Epithelial cell of esophagus (primary cell): Measurements from ENCODE around the gene GINS2.

Experiments
- DNase-seq: peaks from one replicate; pipeline ENCODE4 v3.0.0; 2010; ENCODE audit warnings: low read depth
- H3K4me3 ChIP-seq: 2 replicates; pipeline ENCODE4 v1.5.1; 2011; ENCODE audit warnings: mild to moderate bottlenecking, low read length, control low read depth
- TF ChIP-seq, protein P1 (sequence below): IDR thresholded peaks from 2 replicates; pipeline ENCODE4 v1.5.1; 2011; ENCODE audit warnings: low read depth, mild to moderate bottlenecking, low read length, control low read depth, inconsistent platforms; ENCODE audit not compliant: insufficient read depth; ENCODE audit errors: missing control alignments

GINS2 gene

GRCh38 chr16:85695196-85696128 lies 6.7 kb upstream of the GINS2 start:
- no peak for DNase-seq
- H3K4me3 ChIP-seq = no peak overlapping the region
- TF ChIP-seq, protein P1, sequence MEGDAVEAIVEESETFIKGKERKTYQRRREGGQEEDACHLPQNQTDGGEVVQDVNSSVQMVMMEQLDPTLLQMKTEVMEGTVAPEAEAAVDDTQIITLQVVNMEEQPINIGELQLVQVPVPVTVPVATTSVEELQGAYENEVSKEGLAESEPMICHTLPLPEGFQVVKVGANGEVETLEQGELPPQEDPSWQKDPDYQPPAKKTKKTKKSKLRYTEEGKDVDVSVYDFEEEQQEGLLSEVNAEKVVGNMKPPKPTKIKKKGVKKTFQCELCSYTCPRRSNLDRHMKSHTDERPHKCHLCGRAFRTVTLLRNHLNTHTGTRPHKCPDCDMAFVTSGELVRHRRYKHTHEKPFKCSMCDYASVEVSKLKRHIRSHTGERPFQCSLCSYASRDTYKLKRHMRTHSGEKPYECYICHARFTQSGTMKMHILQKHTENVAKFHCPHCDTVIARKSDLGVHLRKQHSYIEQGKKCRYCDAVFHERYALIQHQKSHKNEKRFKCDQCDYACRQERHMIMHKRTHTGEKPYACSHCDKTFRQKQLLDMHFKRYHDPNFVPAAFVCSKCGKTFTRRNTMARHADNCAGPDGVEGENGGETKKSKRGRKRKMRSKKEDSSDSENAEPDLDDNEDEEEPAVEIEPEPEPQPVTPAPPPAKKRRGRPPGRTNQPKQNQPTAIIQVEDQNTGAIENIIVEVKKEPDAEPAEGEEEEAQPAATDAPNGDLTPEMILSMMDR = no peak

GRCh38 chr16:85690469-85691064 lies 1.8 kb upstream of the GINS2 start:
- H3K4me3 ChIP-seq = no peak overlapping the region
- DNase-seq = no peak
- TF ChIP-seq, protein P1 = no peak

DNA sequence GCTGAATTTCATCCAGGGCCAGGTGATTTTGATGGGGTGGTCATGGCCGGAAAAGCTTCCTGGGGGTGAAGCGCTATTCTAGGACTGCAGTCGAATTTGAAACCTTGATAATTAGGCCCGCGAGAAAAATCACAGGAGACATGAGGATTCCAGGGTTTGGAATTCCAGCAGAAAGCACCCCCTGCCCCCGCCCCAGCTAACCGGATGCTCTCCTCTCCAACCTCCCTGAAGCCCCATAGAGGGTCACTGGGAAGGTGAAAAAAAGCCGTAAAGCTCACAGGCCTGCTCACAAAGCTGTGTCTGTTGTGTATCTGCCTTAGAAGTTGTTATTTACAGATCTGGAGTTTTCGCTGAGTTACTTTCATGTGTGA lies 1.2 kb upstream of the GINS2 start:
- TF ChIP-seq, protein P1 = no peak
- DNase-seq = no peak
- no peak overlapping the region for H3K4me3 ChIP-seq

GRCh38 chr16:85689285-85689949 lies 663 bp upstream of the GINS2 start:
- no peak overlapping the region for H3K4me3 ChIP-seq
- no peak for DNase-seq
- TF ChIP-seq, protein P1 = no peak

DNA sequence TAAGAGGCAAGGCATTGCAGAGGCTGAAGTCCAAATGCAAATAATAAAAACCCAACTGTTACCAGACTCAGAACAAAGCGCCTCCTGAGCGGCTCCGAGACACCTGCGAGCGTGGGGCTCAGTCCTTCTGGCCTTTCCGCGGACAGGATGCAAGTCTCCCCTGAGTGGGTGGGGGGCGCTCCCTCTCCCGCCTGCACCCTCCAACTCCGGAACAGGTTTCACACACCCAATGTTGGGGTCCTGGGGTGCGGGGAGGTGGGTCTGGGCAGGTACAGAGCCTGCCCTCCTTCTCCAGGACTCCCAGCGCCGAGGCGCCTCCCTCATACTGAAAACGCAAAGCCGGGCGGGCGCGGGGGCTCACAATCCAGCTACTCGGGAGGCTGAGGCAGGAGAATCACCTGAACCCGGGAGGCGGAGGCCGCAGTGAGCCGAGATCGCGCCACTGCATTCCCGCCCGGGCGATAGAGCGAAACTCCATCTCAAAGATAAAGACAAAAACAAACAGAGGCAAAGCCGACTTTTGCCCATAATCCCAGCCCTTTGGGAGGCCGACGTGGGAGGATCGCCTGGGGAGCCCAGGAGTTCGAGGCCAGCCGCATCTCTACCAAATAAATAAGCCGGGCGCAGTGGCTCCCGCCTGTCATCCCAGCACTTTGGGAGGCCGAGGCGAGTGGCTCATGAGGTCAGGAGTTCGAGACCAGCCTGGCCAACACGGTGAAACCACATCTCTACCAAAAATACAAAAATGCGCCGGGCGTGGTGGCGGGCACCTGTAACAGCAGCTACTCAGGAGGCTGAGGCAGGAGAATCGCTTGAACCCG lies 893 bp downstream of the GINS2 start:
- no peak for DNase-seq
- TF ChIP-seq, protein P1 = no peak
- peak overlapping the region; percentile 54 for H3K4me3 ChIP-seq

DNA sequence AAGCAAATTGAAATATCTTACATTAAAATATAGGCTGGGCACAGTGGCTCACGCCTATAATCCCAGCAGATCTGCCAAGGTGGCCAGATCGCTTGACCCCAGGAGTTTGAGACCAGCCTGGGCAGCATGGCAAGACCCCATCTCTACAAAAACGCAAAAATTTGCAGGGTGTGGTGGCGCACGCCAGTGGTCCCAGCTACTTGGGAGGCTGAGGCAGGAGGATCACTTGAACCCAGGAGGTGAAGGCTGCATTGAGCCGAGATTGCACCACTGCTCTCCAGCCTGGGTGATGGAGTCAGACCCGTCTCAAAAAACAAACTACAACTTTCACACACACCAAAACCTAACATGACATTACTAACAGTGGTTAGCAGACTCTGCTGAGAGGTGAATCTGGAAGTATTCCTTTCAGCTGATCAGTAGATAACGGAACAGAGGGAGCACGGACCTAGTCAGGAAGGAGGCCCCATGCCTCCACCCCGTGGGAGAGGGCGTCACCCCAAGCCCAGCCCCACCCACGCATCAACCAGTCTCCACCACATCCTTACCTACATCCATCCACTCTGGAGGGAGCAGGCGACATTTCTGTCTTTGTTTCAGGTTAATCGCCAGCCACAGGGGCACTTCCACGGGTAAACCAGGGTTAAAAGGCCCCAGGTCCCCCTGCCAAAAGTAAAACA lies 1.7 kb downstream of the GINS2 start:
- no peak for DNase-seq
- no peak overlapping the region for H3K4me3 ChIP-seq
- TF ChIP-seq, protein P1 = no peak
